Measurements from ENCODE around the gene CDHR1.

DNA sequence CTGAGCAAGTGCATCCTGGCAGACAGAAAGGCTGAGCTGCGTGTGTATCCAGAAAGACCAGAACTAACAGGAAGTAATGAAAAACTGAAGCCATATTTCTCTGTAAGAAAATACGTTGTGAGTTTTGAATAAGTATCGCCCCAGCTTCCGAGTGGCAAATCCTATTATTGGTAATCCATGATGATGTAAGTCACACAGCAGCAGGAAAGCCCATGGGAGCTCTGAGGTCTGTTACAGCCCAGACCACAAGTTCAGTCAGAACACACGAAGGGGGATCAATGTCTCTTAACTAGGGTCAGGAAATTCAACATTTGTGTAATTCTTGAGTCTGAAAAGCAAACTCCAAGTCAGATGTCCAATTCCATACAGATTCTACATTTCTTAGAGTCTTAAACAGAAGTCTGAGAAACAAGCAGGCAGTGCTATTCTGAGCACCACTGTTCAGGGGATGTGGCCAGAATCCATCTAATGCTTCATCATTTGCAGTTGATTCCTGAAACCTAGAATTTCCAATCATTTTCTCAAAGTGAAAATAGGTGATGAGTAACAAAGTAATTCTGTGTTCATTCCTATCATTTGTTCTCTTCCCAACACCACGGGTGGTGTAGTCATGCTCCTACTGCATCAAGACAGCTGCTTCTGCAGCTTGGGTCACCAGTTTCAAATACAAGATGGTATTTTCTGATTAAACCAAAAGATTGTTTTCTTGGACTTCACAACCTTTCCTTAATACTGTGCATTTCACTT is 31.3 kb downstream of the CDHR1 start, which contains the start of gene LRIT2:
- TF ChIP-seq POLR2AphosphoS5 (IDR thresholded peaks at IDR 0.05) (no peak), POLR2A (IDR thresholded peaks at IDR 0.05; ENCODE audit: low read depth) (no peak), EP300 (IDR thresholded peaks at IDR 0.05) (no peak)
- TF ChIP-seq, protein P1, sequence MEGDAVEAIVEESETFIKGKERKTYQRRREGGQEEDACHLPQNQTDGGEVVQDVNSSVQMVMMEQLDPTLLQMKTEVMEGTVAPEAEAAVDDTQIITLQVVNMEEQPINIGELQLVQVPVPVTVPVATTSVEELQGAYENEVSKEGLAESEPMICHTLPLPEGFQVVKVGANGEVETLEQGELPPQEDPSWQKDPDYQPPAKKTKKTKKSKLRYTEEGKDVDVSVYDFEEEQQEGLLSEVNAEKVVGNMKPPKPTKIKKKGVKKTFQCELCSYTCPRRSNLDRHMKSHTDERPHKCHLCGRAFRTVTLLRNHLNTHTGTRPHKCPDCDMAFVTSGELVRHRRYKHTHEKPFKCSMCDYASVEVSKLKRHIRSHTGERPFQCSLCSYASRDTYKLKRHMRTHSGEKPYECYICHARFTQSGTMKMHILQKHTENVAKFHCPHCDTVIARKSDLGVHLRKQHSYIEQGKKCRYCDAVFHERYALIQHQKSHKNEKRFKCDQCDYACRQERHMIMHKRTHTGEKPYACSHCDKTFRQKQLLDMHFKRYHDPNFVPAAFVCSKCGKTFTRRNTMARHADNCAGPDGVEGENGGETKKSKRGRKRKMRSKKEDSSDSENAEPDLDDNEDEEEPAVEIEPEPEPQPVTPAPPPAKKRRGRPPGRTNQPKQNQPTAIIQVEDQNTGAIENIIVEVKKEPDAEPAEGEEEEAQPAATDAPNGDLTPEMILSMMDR (IDR thresholded peaks at IDR 0.05) = no peak

Data from esophagus muscularis mucosa (tissue), 4 donors.